Measurements from ENCODE around the gene KLHL8. TPM values are rescaled to one million over a fixed set of nuclear protein-coding genes. Genes with fewer than 3 reads are reported as not detected.

KLHL8 gene
- total RNA-seq, 2 experiments from 2014 or later: 10.2 to 11.0 TPM

DNA sequence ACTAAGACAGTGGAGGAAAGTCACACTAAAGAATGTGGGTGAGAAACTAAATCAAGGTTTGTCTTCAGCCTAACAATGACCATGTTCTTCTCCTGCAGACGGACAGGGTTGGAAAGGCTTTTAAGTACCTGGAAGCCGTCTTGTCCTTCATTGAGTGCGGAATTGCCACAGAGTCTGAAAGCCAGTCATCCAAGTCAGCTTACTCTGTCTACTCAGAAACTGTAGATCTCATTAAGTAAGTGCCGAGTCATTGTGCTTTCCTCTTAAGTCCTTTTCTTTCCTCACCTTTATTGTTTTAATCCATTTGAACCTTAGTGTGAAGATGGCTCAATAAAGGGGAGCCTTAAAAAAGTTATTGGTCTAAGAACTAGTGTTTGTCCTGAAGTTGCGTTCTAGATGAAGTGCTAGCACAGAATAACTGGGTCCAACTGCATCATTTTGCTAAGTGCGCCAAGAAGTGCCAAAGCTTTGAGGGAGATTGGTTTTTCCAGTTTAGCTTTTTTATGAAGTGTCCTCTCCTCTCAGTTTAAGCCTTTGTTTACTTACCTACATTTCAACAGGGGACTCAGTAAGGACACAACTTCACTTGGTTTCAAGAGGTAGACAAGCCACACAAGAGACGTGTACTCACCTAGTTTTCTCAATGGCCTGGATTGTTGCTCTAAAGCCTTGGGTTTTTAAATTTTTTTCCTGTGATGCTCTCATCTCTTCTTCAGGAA lies 89.3 kb downstream of the KLHL8 start:
- Mint-ChIP-seq H3K4me1 (ENCODE audit: low read depth) (peaks cover 6% of the 10 kb centered on the region), H3K36me3 (peaks cover 65% of the 10 kb centered on the region), H3K9me3 (no peaks in the 10 kb centered on the region), H3K4me3 (no peak overlapping the region), H3K27me3 (no peaks in the 10 kb centered on the region), H3K27ac (no peak overlapping the region)
- DNase-seq: no peak
- intact Hi-C loops (cut with micrococcal nuclease): no loop called here
- ChIA-PET POLR2A (no interaction called here), CTCF (interaction anchor here (1.1 kb wide), 1 partner anchor 208 kb away, joined by 3 read pairs; no protein-coding TSS in a partner anchor)

DNA sequence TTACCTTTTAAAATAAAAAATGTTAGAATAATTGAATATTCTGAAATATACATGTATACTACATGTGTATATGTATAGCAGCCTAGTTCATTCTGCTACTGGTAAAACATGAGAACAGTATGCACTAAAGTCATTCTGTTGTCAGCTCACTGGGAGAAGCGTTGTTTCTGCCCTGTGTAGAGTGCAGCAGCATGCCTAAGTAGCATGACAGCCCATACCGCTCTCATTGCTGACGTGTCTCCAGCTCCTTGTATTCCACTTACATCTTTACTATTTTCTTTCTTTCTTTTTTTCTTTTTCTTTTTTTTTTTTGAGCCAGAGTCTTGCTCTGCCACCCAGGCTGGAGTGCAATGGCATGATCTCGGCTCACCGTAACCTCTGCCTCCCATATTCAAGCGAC lies 90.7 kb downstream of the KLHL8 start:
- H3K4me3 Mint-ChIP-seq: no peak overlapping the region
- no peaks in the 10 kb centered on the region for H3K9me3 Mint-ChIP-seq
- DNase-seq: no peak
- intact Hi-C loops (cut with micrococcal nuclease): no loop called here
- H3K36me3 Mint-ChIP-seq: peaks cover 65% of the 10 kb centered on the region
- no peak overlapping the region for H3K27ac Mint-ChIP-seq
- CTCF ChIA-PET: interaction anchor here (0.6 kb wide), 1 partner anchor 612 kb away, joined by 3 read pairs; no protein-coding TSS in a partner anchor
- H3K4me1 Mint-ChIP-seq (ENCODE audit: low read depth): peaks cover 6% of the 10 kb centered on the region
- H3K27me3 Mint-ChIP-seq: no peaks in the 10 kb centered on the region
- POLR2A ChIA-PET: no interaction called here

DNA sequence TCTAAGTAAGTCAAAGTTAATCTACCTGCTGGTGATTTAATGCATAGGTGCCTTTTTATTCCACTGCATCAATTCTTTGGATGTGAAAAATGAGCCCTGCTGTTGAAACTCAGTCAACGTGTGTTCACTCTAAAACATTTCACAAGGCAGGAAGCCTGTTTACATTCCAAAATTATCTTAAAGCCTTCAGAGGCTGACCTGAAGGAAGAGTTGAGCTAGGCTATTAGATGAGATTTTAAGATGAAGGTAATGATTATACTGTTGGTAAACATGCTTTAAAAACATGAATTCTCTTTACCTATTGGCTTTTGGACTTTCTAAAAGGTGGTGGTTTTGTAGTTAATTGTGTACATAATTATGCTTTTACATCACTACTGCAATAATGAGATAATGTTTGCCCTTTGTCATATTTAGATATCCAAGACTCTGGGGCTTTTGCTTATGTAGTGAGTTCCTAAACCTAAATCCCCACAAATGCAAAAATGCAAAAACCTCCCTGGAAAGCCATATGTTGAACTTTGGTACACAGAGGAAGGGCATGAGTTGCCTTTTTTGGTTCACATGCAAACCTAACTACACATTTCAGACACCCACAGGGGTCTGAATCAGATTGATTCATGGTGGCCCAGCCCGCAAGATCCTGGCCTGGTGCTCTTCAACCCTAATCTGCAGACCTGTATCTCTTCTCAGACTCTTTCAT lies 92.3 kb downstream of the KLHL8 start:
- no peak for DNase-seq
- Mint-ChIP-seq H3K36me3 (peaks cover 58% of the 10 kb centered on the region), H3K4me3 (no peak overlapping the region), H3K27ac (no peak overlapping the region), H3K27me3 (no peaks in the 10 kb centered on the region), H3K9me3 (no peaks in the 10 kb centered on the region), H3K4me1 (ENCODE audit: low read depth) (peaks cover 6% of the 10 kb centered on the region)
- ChIA-PET CTCF (no interaction called here), POLR2A (no interaction called here)
- intact Hi-C loops (cut with micrococcal nuclease): no loop called here

GRCh38 chr4:87126056-87126455 lies 94.4 kb downstream of the KLHL8 start:
- Mint-ChIP-seq H3K9me3 (no peaks in the 10 kb centered on the region), H3K27ac (no peak overlapping the region), H3K36me3 (peaks cover 45% of the 10 kb centered on the region), H3K4me1 (ENCODE audit: low read depth) (peaks cover 19% of the 10 kb centered on the region), H3K4me3 (no peak overlapping the region), H3K27me3 (no peaks in the 10 kb centered on the region)
- POLR2A ChIA-PET: no interaction called here
- no peak for DNase-seq
- CTCF ChIA-PET: no interaction called here
- intact Hi-C loops (cut with micrococcal nuclease): no loop called here

DNA sequence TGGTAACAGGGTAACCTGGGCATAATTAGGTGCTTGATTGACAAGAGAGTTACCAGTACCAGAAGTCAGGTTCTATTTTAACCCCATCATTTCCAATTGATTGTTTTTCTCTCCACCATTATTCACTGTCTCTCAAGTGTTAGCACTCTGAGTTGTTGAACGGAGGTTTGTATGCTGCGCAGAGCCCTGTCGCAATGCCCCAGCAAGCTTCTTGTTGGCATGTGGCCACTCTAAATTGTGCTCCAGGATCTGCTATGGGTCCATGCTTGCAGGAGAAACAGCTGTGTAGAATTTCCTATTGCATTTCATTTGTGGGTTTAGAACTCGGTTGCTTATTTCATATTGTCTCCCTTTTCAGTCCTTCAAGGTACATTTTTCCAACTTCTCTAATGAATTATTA lies 98.2 kb downstream of the KLHL8 start:
- no peaks in the 10 kb centered on the region for H3K27me3 Mint-ChIP-seq
- ChIA-PET CTCF (interaction anchor here (0.6 to 2.5 kb wide), 2 partner anchors 37 to 200 kb away, joined by 3 to 10 read pairs; no protein-coding TSS in a partner anchor), POLR2A (no interaction called here)

GRCh38 chr4:87121341-87122065 lies 98.9 kb downstream of the KLHL8 start:
- H3K27me3 Mint-ChIP-seq: no peaks in the 10 kb centered on the region
- ChIA-PET CTCF (interaction anchor here (0.6 to 2.5 kb wide), 4 partner anchors 36 to 625 kb away, joined by 3 to 10 read pairs (median 3); partner anchors contain the start of gene AFF1), POLR2A (no interaction called here)
- no peak overlapping the region for H3K4me3 Mint-ChIP-seq
- no peak for DNase-seq
- H3K27ac Mint-ChIP-seq: peak overlapping the region; percentile 65
- intact Hi-C loops (cut with micrococcal nuclease): no loop called here
- peaks cover 33% of the 10 kb centered on the region for H3K36me3 Mint-ChIP-seq
- H3K4me1 Mint-ChIP-seq (ENCODE audit: low read depth): peaks cover 33% of the 10 kb centered on the region
- no peaks in the 10 kb centered on the region for H3K9me3 Mint-ChIP-seq

More for the DNA sequence above, 98.2 kb downstream of the KLHL8 start:
- DNase-seq: no peak
- Mint-ChIP-seq H3K27ac (no peak overlapping the region), H3K4me3 (no peak overlapping the region), H3K36me3 (peaks cover 33% of the 10 kb centered on the region), H3K4me1 (ENCODE audit: low read depth) (peaks cover 35% of the 10 kb centered on the region), H3K9me3 (no peaks in the 10 kb centered on the region)
- intact Hi-C loops (cut with micrococcal nuclease): no loop called here

DNA sequence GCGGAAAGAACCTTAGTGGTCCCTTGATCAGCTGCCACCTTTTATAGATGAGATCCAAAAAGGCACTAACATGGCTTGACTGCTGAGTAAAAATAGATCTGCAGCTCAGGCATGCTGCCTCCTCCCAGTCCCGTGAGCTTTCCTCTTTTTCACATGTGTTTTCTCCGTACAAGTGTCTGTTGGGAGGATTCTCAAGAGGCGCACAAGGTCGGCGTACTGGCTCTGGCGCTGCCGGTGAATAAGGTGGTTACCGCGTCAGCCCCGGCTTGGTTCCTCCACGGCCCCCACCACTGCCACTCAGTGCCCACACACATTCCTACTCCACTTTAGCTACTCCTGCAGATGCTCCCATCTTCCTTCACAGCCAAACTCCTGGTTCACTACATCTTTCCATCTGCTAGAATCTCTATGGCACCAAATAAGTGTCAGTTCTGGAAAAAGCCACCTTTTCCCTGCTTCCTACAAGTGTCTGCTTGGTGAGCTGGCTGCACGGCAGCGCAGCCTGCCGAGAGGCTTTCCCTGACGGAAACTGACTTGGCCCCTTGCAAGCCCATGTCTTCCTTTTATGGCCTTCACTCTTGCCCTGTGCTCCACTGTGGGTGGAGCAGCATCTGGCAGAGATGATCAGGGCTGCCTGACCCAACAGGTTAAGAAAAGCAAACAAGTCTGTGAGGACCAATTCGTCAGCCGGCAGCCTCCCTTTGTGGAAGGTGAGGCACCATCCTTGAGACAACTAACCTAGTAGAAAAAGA lies 99.8 kb downstream of the KLHL8 start:
- CTCF ChIA-PET: interaction anchor here (0.7 to 2.8 kb wide), 5 partner anchors 186 to 624 kb away, joined by 3 to 14 read pairs (median 3); partner anchors contain the start of gene AFF1
- peaks cover 36% of the 10 kb centered on the region for H3K36me3 Mint-ChIP-seq
- intact Hi-C loops (cut with micrococcal nuclease): no loop called here

DNA sequence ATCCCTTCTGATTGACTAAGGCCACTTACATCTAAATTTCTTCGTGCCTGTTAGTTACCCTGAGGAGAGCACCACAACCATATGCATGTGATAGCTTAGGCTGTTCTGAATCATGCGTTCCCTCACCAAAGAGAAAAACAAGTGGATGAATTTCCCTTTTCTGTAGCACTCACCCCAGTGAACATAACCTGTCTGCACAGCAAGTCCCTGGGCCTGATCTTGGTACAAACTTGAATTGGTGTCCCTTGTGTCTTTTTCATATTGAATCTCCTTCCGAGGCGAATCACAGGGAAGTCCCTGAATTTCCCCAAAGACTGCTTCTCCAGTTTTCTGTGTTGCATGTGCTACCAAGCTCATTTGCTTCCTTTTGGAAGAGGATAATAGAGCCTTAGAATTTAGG lies 100.4 kb downstream of the KLHL8 start:
- Mint-ChIP-seq H3K27me3 (no peaks in the 10 kb centered on the region), H3K4me1 (ENCODE audit: low read depth) (peaks cover 32% of the 10 kb centered on the region), H3K27ac (no peak overlapping the region), H3K36me3 (peaks cover 33% of the 10 kb centered on the region), H3K9me3 (no peaks in the 10 kb centered on the region), H3K4me3 (no peak overlapping the region)
- DNase-seq: no peak
- intact Hi-C loops (cut with micrococcal nuclease): no loop called here
- POLR2A ChIA-PET: no interaction called here
- CTCF ChIA-PET: interaction anchor here (0.7 to 2.8 kb wide), 2 partner anchors 185 to 198 kb away, joined by 3 to 14 read pairs; partner anchors contain the start of gene AFF1

More for the DNA sequence above, 99.8 kb downstream of the KLHL8 start:
- POLR2A ChIA-PET: no interaction called here
- no peak overlapping the region for H3K27ac Mint-ChIP-seq
- DNase-seq: no peak
- H3K4me3 Mint-ChIP-seq: no peak overlapping the region
- H3K4me1 Mint-ChIP-seq (ENCODE audit: low read depth): peaks cover 32% of the 10 kb centered on the region
- no peaks in the 10 kb centered on the region for H3K27me3 Mint-ChIP-seq
- H3K9me3 Mint-ChIP-seq: no peaks in the 10 kb centered on the region

DNA sequence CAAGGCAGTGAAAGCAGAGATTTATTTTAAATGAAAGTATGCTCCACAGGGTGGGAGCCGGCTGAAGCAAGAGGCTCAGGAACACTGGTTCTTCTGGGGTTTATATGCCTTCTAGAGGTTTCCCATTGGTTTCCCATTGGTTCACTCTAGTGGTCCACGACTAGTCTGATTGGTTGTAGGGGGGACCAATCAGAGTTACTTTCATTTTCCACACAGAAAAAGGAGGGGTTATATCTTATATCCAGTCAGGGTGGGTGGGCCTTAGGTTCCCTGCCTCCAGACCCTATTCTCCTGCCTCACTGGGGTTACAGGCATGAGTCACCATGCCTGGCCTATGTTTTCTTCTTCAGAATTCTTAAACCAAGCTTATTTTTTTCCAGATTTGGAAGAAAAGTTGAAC lies 101.6 kb downstream of the KLHL8 start:
- H3K4me1 Mint-ChIP-seq (ENCODE audit: low read depth): peaks cover 32% of the 10 kb centered on the region
- DNase-seq: no peak
- intact Hi-C loops (cut with micrococcal nuclease): no loop called here
- H3K36me3 Mint-ChIP-seq: peaks cover 37% of the 10 kb centered on the region
- H3K4me3 Mint-ChIP-seq: no peak overlapping the region
- ChIA-PET CTCF (interaction anchor here (0.7 to 2.8 kb wide), 3 partner anchors 25 to 196 kb away, joined by 3 to 14 read pairs (median 5); no protein-coding TSS in a partner anchor), POLR2A (no interaction called here)
- H3K27me3 Mint-ChIP-seq: no peaks in the 10 kb centered on the region
- no peaks in the 10 kb centered on the region for H3K9me3 Mint-ChIP-seq
- H3K27ac Mint-ChIP-seq: no peak overlapping the region

GRCh38 chr4:87118421-87118820 lies 102.0 kb downstream of the KLHL8 start:
- peaks cover 39% of the 10 kb centered on the region for H3K36me3 Mint-ChIP-seq
- intact Hi-C loops (cut with micrococcal nuclease): no loop called here
- peaks cover 32% of the 10 kb centered on the region for H3K4me1 Mint-ChIP-seq (ENCODE audit: low read depth)
- no peak overlapping the region for H3K27ac Mint-ChIP-seq
- ChIA-PET CTCF (interaction anchor here (0.7 to 2.8 kb wide), 3 partner anchors 25 to 196 kb away, joined by 3 to 14 read pairs (median 5); no protein-coding TSS in a partner anchor), POLR2A (no interaction called here)
- DNase-seq: no peak
- no peaks in the 10 kb centered on the region for H3K27me3 Mint-ChIP-seq
- no peaks in the 10 kb centered on the region for H3K9me3 Mint-ChIP-seq
- H3K4me3 Mint-ChIP-seq: no peak overlapping the region

- no peak for DNase-seq
- Mint-ChIP-seq H3K27me3 (no peaks in the 10 kb centered on the region), H3K4me3 (no peak overlapping the region), H3K9me3 (no peaks in the 10 kb centered on the region), H3K27ac (no peak overlapping the region), H3K4me1 (ENCODE audit: low read depth) (peaks cover 32% of the 10 kb centered on the region), H3K36me3 (peaks cover 37% of the 10 kb centered on the region)
- ChIA-PET CTCF (interaction anchor here (0.6 to 1.8 kb wide), 3 partner anchors 26 to 1409 kb away, joined by 3 to 5 read pairs (median 5); no protein-coding TSS in a partner anchor), POLR2A (no interaction called here)
- intact Hi-C loops (cut with micrococcal nuclease): no loop called here
Measured at GRCh38 chr4:87117732-87118075, 102.7 kb downstream of the KLHL8 start.

All from activated CD4-positive, alpha-beta memory T cell treated with anti-CD3 and anti-CD28 coated beads for 36 hours (primary cell).